T follicular helper cell (primary cell): Measurements from ENCODE around the gene TRAPPC10.

Experiments used
- DNase-seq: peaks from one replicate; pipeline ENCODE4 v3.0.0-alpha.2; 2020; ENCODE audit warnings: low read depth
- total RNA-seq, 2 experiments: gene quantifications; one replicate each; lab custom pipeline; 2026; lab: John Stamatoyannopoulos, UW

The TRAPPC10 gene
- total RNA-seq: 106 to 155 reads per million in 2 experiments

- peak; percentile 56 for DNase-seq
Measured at GRCh38 chr21:44011579-44012473, at the start of gene TRAPPC10. TRAPPC10 (plus strand) TSS chr21:44012309; CDS start chr21:44012494, 185 bp downstream.

GRCh38 chr21:43965911-43966585, 46.1 kb upstream of the TRAPPC10 start:
- DNase-seq: no peak

DNA sequence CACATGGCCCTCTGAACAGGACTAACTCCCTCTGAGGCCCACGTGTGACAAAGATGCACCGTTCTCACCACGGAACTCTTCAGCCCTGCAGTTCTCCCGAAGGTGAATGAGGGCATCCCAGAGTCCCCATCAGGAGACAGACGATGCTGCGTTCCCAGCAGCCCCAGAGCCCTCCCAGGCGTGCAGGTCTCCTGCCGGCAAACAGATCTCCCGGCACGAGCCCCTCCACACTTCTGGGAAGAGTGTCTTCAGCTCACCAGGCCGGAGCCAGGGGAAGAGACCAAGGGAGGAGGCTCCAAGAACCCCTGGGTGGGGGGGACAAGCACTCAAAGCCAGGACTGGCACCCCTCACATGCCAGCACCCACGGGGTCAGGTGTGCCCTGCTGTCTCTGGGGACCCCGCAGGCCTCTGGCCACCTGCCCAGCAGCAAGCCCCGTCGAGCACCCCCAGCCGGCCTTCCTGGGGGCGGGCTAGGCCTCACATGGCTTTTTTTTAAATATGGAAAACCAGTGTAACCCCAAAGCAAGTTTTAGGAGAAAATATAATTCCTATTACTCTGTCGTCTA, 45.1 kb upstream of the TRAPPC10 start:
- no peak for DNase-seq

DNA sequence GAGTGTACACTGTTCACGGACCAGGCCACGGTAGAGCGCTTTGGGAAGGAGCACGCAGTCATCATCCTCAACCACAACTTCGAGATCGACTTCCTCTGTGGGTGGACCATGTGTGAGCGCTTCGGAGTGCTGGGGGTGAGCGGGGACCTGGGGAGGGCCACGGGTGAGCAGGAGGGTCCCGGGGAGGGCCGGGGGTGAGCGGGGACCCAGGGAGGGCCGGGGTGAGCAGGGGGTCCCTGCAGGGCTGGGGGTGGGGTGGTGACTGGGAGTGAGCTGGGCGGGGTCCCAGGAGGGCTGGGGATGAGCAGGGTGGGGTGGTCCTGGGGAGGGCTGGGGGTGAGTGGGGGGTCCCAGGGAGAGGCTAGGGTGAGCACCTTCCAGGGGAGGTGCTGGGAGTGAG, 44.1 kb upstream of the TRAPPC10 start:
- DNase-seq: no peak

GRCh38 chr21:43968410-43969114, 43.5 kb upstream of the TRAPPC10 start:
- DNase-seq: no peak

GRCh38 chr21:43969115-43969444, 43.0 kb upstream of the TRAPPC10 start:
- no peak for DNase-seq

DNA sequence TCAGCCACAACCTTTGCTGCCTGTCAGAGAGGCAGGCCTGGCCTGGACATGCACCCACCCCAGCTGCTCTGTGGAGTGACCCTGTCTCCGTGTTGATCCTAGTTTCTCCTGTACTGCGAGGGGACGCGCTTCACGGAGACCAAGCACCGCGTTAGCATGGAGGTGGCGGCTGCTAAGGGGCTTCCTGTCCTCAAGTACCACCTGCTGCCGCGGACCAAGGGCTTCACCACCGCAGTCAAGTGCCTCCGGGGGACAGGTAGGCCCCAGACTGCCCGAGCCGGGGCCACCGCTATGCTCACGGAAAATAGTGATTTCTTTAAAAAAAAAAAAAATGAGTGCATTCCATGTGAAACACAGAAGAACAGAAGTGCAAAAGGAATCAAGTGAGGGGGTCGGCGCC, 41.6 kb upstream of the TRAPPC10 start:
- no peak for DNase-seq

DNA sequence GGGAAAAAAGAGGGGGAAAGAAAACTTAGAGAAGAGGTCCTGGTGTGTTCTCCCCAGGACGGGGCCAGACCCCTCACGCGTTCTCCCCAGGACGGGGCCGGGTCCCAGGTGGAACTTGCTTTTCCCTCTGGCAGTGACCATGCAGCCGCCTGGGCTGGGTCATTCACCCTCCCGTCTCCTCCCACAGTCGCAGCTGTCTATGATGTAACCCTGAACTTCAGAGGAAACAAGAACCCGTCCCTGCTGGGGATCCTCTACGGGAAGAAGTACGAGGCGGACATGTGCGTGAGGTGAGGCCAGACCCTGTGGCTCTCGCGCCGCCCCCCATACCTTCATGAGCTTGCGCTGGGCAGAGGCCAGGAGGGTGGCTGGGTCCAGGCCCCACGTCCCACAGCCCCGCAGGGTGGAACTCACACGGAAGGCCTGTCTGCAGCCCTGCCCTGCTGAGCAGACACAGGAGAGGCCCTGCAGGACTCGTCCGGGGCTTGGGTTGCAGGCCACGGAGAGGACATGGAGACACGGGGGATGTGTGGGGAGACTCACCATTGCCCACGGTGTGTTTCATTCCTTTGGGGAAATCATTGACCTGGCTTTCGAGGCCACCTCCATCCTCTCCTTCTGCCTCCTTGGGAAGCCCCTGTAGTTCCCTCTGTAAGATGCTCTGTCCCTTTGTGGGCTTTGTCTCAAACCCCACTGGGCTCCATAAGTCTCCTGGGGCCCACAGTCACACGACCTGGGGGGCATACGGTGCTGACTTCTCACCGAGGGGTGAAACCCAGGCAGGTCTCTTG, 40.7 kb upstream of the TRAPPC10 start:
- DNase-seq: no peak

- no peak for DNase-seq
Measured at GRCh38 chr21:43971992-43972255, 40.2 kb upstream of the TRAPPC10 start.

GRCh38 chr21:43972850-43973633, 39.1 kb upstream of the TRAPPC10 start:
- DNase-seq: no peak

DNA sequence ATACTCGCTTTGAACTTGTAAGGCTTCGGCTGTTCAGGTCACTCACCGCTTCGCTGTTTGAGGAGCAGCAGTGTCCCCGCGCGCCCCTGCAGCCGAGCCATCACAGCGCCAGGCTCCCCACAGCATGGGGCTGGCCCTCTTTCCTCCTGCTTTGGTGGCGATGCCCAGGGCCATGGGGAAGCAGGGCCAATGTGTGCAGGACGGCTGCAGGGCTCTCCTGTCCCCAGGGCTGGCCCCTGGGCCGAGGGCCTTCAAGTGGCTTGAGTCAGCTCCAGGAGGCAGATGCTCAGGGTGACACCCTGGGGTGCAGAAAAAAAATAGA, 38.5 kb upstream of the TRAPPC10 start:
- no peak for DNase-seq

- DNase-seq: no peak
Measured at GRCh38 chr21:43974791-43975468, 37.2 kb upstream of the TRAPPC10 start.

- peak; percentile 73 for DNase-seq
Measured at GRCh38 chr21:43975469-43976098, 36.5 kb upstream of the TRAPPC10 start.

DNA sequence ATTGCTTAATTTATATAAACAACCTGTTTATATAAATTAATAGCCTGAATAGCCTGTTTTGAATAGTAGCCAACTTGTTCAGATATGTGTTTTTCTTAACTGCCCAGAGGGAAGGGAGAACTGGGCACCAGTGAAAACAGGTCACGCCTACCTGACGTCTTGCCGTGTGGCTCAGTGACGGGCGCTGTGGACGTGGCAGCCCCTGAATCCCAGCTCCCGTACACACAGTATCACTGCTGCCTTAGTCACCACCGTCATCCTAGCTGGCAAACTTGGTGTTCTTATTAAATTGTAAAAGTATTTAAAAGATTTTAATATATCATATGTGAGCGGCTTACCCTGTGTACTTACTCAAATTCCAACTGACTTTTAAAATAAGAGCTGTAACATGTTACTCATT, 35.4 kb upstream of the TRAPPC10 start:
- no peak for DNase-seq

DNA sequence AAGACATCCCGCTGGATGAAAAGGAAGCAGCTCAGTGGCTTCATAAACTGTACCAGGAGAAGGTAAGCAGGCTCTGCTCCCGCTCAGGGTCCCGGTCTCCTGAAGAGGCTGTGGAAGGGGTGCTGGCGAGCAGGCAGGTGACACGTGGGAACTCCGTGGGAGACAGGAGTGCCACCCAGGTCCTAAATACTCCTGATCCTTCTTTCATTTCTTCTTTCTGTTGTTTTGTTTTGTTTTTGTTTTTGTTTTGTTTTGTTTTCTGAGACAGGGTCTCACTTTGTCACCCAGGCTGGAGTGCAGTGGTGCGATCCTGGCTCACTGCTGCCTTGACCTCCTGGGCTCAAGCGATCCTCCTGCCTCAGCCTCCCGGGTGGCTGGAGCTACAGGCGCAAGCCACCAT, 34.0 kb upstream of the TRAPPC10 start:
- DNase-seq: no peak

DNA sequence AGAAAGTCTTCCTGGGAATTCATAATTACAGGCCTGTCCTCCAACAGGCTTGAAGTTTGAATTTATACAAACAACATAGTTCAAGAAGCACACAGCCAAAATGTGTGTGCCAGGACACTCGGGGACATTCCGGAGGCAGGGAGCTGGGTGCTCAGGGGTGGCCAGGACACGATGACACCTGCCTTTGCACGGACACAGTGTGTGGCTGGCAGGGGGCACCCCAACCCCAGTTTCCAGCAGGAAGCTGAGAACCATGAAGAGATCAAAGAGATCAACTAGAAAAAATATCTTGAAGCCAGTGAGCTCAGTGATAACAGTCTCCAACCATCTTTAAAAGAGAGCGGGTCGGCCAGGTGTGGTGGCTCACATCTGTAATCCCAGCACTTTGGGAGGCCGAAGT, 32.5 kb upstream of the TRAPPC10 start:
- no peak for DNase-seq

DNA sequence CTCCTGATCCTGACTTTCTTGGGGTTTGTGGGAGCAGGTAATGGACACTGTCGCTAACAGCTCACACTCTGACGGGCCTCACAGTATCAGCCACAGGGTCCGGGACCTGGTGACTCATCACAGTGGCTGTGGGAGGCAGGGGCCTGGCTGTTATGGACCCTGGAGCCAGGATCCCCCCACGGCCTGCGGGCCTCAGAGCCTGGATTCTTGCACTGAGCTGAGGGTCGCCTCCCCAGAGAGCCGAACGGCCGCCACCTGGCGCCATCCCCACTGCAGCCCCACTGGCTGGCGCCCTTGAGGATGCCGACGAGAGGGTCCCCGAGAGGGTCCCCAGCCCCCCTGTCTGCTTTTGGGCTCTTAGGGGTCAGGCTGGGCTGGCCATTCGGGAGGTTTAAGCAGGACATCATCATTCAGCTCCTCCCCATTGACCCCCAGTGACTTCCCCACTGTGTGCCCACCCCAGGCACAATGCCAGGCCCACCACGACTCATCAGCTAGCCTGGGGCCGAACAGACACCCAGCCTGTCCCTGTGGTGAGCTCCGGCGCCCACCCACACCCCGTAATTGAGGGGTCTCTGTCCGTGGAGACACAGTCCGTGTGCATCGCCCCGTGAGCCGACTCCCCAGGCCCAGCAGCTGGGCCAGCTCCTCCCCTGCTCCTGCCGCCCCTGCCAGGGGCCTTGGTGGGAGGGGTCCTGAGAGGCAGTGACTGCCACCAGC, 30.8 kb upstream of the TRAPPC10 start:
- DNase-seq: no peak

DNA sequence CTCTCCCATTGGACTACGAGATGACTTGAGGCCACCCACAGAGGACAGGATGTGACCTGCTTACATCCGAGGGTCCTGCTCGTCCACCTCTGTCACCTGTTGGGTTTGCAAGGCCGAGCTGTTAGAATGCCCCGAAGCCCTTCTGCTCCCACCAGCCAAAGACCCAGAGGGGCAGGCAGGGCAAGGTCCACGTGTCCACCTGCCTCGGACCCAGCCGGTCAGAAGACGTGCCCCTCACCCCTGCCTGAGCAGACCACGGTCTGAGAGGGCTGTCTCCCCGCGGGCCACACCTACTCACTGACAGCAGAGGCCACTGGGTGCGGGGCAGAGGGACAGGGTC, 30.3 kb upstream of the TRAPPC10 start:
- no peak for DNase-seq

DNA sequence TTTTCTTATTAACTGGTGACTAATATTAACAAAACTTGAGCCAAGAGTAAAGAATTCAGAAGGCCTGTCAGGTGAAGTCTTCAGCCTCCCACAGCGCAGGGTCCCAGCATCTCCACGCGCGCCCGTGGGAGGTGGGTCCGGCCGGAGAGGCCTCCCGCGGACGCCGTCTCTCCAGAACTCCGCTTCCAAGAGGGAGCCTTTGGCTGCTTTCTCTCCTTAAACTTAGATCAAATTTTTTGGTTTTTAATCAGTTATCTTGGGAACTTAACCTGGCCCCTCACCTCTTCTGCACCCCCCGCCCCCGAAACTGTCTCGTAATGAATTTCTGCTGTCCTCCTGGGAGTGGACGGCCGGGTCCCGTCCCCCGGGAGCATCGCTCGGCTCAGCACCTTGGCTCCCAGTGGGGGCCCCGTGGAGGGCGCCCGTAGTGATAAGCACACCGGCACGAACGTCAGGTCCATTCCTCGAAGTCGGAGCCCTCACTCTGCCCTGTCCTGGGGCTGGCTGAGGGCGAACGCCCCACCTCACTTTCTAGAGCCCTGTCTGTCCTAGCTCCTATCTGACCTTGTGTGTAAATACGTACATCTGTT, 29.5 kb upstream of the TRAPPC10 start:
- no peak for DNase-seq
